HuH-7.5 (cell line): Measurements from ENCODE around the gene ATP6V1E1.

Source experiments
- DNase-seq: peaks from one replicate; pipeline ENCODE4 v3.0.0; 2011; ENCODE audit warnings: low spot score

ATP6V1E1 gene

GRCh38 chr22:17542452-17542851 is 86.1 kb downstream of the ATP6V1E1 start:
- no peak for DNase-seq
